ENCODE results near the gene FMR1.

DNA sequence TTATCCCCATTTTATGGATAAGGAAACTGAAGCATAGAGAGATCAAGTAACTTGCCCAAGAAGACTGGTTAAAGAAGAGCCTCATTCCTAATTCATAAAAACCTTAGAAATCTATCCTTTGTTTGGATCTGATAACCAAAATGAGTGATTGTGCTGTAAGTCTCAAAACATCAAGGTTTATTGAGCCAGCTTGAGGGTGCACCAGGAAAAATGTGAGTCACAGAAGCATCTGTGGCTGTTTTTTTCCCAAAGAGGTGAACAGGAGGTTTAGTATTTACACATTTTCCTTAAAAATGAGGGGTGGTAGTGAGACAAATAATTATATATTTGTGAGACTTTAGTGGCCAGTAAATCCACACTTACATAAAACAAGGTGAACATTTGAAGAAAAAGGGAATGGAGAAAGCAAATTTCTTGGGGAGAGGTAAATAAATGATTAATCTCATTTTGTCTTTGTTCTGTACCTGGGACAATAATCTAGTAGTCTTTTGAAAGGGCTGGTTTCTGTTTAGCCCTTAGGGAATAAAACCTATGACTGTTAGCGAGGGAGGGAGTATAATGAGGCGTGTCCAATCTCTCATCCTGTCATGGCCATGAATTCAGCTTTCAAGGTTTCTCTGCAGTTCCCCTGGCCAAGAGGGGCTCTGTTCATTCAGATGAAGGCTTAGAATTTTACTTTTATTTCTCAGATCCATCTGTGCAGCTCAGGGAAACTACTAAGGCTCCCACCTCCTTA, 12.2 kb upstream of the FMR1 start:
- TF ChIP-seq, protein P1, sequence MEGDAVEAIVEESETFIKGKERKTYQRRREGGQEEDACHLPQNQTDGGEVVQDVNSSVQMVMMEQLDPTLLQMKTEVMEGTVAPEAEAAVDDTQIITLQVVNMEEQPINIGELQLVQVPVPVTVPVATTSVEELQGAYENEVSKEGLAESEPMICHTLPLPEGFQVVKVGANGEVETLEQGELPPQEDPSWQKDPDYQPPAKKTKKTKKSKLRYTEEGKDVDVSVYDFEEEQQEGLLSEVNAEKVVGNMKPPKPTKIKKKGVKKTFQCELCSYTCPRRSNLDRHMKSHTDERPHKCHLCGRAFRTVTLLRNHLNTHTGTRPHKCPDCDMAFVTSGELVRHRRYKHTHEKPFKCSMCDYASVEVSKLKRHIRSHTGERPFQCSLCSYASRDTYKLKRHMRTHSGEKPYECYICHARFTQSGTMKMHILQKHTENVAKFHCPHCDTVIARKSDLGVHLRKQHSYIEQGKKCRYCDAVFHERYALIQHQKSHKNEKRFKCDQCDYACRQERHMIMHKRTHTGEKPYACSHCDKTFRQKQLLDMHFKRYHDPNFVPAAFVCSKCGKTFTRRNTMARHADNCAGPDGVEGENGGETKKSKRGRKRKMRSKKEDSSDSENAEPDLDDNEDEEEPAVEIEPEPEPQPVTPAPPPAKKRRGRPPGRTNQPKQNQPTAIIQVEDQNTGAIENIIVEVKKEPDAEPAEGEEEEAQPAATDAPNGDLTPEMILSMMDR (IDR thresholded peaks at IDR 0.05 in 8 of 11, conservative IDR thresholded peaks at IDR 0.05 in 3 of 11): no peak
- no peak for TF ChIP-seq POLR2A (IDR thresholded peaks at IDR 0.05)
- TF ChIP-seq POLR2AphosphoS5 (IDR thresholded peaks at IDR 0.05): no peak
